GM21825 (cell line): ENCODE data around the gene RPL15.
"Not testable (repeated sequence)": the region's sequence is repeated elsewhere in the genome, so short reads cannot be mapped to it uniquely, and the experiment has no call there.

Source experiments
- ATAC-seq: cut with Tn5 transposase; IDR thresholded peaks from one replicate; pipeline ENCODE4 v1.9.1; 2021; ENCODE audit warnings: mild to moderate bottlenecking, moderate library complexity; ENCODE audit not compliant: unreplicated experiment

Gene RPL15

DNA sequence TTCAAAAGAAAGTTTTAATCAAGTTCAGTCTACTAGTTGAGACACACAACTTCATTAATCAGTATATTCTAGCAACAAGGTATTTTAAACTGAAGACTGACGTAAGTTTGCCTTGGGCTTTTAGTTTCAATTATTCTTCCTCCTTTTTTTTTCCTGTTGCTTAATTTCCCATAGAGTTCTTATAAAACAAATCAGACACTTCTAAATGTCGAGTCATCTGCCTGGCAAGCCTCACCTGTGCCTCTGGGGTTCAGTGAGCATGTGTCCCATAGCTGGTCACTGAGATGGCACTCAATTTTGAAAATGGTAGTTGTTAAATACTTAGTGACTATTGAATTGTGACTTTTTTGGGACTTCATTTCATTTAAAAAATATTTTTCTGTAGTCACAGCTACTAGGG, 27.5 kb upstream of the RPL15 start:
- no peak for ATAC-seq

DNA sequence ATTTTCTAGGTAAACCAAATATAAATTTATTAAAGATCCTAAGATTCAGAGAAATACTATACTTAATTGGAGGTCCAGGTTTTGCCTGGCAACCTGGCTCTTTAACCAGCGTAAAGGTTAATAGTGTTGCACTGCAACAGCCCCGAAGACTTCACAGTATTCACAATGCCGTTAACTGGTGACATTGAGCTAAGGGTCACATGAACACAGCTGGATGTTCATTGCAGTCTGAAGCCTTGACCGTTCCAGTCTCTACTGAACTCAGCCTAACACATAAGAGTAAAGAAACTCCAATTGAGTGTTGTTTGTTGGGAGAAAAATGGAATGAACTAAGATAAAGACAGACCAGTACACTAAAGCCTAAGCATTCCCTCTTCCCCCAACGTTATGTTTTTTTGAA, 27.0 kb upstream of the RPL15 start:
- no peak for ATAC-seq

DNA sequence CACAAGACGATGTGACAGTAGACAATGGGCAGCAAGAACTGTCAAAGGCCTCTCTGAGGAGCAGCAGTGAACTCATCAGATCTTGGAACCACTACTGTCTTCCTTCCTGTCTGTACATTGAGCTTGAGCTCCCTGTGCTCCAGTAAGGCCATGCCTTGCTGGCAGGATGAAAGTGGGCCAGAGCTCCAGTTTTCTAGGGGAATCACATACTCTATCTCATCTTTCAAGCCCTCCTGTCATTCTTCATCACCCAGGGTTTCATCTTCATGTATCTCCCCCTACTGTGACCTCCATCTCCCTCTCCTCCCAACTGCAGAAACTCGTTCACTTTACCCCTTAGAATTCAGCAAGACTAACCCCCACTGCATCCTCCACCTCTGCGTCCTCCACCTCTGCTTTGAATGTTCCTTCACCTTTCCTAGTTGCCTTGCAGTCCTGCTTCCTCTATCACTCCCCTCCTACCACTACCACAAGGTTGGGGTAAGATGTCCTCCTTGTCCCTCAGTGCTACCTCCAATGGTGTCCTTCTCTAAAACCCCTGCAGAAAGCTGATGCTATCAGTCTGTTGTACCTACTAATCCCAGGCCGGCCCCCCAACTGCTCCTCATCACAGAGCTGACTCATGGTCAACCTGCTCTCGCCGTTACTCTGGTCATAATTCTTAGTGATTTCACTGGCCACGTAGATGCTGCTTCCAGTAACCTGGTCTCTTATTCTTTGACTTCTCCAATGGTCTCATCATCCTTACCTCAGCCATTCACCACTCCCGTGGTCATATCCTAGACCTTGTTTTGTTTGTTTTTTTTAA, 22.5 kb upstream of the RPL15 start:
- no peak for ATAC-seq

DNA sequence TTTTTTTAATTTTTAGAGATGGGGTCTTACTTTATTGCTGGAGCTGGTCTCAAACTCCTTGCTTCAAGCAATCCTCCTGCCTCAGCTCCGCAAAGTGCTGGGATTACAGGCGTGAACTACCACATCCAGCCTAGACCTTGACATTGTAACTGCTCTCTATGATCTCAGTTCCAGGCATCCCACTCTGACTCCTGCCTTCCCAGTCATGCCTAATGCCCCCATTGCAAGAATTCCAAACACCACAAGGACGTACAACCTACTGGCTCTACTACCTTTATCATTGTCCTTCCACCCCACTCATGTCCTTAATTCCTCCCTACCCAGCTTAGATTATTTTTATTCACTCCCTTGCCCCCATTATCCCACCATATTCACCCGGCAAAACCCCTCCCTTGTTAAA, 21.8 kb upstream of the RPL15 start:
- ATAC-seq = no peak

DNA sequence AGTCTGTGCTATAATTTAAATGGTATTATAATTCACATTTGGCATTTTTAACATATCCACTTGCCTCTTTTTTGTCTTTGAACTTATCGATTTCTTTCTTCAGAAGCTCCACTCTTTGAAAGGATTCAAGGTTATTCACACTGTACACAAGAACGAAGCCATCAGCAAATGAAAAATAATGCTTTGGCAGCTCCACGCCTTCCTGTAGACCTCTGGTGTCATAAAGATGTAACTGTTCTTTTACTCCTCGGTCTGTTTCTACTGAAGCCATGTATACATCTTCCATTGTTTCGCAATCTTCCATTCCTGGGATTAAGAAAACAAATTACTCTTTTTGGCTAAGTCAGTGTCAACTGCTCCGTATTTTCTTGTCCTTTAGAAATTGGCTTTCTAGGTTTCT, 16.2 kb upstream of the RPL15 start:
- ATAC-seq = no peak

DNA sequence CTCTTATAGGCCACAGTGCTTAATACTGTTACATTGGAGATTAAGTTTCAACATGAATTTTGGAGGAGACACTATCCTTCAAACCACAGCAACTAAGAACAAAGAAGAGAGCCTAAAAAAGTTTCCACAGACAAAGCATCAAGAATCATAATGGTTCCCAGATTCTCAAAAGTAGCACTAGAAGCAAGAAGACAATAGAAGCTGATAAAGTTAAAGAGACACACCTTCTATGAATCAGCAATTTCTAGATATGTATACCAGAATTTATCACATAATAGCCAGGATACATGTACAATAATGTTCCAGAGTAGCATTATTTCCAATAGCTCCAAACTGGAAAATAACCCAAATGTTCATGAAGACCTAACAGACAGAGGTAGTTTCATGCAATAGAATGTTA, 12.4 kb upstream of the RPL15 start:
- no peak for ATAC-seq

DNA sequence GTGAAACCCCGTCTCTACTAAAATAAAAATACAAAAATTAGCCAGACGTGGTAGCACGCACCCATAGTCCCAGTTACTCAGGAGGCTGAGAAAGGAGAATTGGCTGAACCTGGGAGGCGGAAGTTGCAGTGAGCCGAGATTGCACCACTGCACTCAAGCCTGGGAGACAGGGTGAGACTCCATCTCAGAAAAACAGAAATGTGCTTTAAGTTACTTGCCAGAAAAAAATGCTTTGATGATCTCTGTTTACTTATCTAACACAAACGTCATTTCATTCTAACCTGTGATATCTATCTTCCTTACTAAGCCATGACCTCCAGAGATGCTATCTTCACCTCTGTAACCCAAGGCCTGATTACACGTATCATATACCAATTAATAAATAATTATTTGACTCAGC, 7.6 kb upstream of the RPL15 start:
- ATAC-seq = no peak

DNA sequence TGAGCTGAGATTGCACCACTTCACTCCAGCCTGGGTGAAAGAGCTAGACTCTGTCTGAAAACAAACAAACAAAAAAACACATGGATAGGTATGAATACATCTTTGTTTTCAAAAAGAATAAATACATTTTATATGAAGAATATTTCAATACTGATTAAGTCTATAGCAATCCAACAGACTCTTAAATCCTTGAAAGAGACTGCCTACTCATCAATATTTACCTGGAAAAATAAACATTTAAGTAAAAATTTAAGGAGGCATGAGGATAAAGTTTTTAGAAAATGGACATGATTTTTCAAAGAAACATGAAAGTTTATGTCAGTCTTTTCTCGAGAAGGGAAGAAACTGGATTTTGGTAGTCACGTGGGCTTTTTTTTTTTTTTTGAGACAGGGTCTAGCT, 5.5 kb upstream of the RPL15 start:
- no peak for ATAC-seq

DNA sequence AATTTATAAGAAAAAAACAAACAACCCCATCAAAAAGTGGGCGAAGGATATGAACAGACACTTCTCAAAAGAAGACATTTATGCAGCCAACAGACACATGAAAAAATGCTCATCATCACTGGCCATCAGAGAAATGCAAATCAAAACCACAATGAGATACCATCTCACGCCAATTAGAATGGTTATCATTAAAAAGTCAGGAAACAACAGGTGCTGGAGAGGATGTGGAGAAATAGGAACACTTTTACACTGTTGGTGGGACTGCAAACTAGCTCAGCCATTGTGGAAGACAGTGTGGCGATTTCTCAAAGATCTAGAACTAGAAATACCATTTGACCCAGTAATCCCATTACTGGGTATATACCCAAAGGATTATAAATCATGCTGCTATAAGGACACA, 4.6 kb upstream of the RPL15 start:
- ATAC-seq = not testable (repeated sequence)

DNA sequence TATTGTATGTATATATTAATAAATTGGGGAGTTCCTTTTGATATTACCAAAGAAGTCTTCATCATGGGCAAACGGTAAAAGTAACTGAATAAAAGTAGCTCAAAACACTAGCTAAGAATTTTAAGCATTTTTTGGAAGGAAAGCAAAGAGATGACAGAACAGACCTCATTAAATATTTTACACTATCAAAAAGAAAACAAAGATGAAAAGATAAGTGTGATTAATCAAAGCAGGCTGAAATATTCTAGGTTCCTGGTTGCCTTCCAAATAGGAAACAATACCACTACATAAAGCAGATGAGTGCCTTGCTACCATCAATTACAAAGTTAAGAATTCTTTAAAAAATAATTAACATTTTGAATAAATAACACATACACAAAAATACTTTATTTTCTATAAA, 3.8 kb upstream of the RPL15 start:
- no peak for ATAC-seq

DNA sequence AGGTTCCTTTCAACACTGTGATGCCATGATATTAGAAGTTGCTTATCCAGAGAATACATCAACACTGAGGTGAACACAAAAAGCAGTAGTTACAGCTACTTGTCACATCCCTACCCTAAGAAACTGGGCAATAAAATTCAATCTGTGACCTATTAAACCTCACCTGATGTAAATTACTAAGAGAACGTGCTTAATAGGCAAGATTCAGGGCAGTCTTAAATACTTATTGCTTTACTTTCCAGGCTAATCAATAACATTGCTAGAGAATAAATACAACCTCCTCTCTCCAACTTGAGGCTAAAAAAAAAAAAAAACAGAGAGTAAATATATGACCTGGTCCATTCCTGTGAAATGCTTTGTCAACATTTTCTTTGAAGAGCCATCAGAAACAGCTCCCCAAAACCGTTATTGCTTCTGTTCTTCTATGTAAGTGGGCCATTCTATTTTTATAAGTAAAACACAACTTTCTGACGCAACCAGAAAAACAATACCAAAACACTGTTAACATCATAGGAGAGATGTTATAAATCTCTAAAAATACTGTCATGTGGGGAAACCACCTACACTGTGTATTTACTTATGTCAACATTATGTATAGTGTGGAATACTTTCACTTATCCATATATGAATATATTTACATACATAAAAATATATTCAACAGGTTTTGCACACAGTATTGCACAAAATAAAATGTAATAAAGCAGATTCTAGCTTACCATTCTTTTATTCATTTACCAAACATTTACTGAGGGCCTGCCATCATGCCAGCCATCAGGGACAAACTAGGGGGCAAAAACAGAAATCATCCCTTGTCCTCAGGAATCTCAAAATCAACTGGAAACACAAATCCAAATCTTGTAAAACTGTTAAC, 2.8 kb upstream of the RPL15 start:
- ATAC-seq = no peak

DNA sequence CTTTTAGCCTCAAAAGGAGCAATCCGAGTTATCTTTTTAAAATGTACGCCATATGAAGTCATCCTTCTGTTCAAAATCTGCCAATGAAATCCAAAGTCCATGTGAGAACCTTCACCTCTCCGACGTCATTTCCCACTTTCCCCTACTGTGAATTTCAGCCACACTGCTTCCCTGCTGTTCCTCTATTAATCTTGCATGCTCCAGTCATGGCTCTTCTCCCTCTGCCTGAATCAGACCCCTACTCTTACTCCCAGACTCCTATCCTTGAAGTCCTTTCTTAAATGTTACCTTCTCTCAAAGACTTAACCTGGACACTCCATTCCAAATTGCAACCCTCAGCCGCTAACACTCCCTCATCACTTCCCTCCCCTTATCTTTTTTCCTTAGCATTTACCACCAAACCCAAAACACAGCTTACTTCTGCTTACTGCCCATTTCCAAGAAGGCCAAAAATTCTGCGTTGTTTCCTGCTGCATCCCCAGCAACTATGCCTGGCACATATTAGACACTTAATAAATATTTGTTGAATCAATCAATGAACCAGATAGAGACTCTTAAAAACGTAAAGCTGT, 1.3 kb upstream of the RPL15 start:
- ATAC-seq = no peak

DNA sequence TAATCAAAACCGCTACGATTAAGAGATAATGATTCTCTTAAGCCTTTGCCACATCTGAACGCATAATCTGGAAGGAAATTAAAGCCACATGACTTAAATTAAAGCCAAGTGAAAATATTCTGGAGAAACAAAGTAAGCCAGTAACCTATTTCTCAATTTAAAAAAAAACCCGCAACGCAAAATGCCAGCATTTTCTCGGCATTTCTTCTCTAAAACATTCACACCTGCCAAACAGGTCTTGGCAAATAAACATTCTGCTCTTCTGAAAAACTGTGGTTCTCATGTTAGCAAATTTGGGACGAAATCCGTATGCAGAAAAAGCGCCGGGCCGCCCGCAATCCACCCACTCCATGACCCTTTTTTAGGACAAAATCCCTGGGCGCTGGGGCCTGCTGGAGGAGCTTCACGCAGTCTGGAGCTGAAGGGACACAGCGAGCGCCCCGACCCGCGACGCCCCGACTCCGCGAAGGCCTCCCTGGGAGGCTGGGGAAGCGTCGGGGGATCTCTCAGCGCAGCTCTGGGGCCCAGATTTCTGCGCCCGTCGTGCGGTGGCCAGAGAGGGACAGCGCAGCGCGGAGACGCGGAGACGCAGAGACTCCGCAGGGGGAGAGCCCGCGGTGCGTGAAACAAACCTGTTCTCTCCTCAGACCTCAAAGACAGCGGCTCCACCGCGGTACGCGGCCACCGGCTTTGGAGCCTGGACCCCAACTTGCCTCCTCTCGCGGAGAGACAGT, 613 bp upstream of the RPL15 start:
- ATAC-seq = peak; percentile 40

DNA sequence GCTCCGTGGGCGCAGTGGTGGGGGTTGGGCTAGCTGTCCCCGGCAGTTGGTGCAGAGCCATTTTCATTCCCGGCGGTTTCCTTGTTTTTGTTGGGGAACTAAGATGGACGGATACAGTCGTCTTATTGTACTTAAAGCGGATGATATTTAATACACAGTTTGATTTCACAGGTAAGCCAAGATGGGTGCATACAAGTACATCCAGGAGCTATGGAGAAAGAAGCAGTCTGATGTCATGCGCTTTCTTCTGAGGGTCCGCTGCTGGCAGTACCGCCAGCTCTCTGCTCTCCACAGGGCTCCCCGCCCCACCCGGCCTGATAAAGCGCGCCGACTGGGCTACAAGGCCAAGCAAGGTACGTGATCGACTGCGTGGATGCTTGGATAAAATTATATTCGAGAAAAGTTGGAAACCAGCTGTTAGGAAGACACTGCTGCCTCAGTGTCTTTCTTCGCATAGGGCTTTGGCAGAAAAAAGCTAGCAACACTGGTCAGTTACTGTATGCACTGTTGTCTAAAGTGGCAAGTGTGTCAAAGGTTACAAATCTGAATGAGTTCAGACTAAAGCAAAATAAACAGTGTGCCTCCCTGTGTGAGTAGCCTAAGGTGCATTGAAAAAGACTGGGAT, 859 bp downstream of the RPL15 start:
- not testable (repeated sequence) for ATAC-seq

DNA sequence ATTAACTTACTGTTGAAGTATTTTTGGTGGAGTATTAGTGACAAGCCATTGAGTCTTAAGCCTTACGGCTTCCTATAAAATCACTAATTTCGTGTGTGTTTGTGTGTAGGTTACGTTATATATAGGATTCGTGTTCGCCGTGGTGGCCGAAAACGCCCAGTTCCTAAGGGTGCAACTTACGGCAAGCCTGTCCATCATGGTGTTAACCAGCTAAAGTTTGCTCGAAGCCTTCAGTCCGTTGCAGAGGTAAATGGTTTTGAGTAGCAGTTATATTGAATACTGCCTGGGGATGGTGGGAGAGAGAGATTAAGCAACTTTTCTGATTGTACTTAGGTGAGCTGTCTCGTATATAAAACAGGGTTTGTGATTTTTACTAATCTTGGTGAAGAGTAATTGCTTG, 1.4 kb downstream of the RPL15 start:
- ATAC-seq = not testable (repeated sequence)

DNA sequence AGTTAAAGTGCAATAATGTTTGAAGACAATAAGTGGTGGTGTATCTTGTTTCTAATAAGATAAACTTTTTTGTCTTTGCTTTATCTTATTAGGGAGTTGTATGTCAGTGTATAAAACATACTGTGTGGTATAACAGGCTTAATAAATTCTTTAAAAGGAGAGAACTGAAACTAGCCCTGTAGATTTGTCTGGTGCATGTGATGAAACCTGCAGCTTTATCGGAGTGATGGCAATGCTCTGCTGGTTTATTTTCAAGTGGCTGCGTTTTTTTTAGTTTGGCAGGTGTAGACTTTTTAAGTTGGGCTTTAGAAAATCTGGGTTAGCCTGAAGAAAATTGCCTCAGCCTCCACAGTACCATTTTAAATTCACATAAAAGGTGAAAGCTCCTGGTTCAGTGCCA, 2.7 kb downstream of the RPL15 start:
- no peak for ATAC-seq

DNA sequence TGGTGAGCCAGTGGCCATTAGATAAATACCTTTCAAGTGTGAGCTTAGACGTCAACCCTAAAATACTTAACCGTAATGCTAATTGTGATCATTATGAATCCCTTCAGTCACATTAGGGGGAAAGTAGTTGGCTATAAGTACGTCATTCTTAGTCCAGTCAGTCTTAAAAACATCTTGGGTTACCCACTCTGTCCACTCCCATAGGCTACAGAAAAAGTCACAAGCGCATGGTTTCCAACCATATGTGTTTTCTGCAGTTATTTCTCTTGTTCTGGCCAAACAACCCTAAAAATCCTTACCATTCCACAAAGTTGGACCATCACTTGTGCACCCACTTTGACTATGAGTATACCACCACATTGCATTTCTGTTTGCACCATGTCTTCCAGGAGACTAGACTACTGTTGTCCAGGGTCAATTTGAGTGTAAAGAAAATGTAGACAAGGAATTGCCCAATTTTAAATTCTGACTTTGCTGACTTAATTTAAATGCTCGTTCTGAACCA, 3.3 kb downstream of the RPL15 start:
- ATAC-seq = no peak

DNA sequence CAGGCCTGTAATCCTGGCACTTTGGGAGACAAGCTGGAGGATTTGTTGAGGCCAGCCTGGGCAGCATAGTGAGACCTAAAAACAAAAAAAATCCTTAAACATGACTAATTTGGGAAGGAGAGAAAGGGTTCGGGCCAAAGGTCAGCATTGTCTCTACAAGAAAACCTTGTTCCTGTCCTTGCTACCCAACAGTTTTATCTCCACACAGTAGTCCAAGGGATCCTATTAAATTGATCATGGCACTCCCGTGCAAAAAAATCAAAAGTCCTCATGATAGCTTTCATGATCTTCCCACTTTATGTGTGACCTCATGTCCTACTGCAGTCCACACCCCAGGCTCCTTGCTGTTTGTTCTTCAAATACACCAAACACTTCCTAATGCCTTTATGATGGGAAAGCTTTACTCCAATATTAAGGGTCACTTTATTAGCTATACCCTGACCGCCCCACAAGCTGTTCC, 4.2 kb downstream of the RPL15 start:
- no peak for ATAC-seq

DNA sequence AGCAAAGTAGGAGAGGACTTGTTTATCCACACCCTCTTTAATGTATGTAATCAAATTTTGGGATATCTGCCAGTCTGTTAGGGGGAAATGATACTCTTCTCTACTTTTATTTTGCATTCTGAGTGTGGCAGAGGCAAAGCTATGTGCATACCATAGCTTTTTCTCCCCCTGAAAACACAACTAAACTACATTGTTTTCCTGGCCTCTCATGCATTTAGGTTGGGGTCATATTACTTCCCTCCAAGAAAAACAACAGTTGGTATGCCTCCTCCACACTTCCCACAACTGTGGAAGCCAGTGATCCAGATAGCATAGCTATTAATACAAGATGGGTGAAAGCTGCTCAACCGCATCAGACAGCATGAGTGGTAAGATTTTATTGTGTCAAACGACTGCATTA, 6.9 kb downstream of the RPL15 start:
- no peak for ATAC-seq

DNA sequence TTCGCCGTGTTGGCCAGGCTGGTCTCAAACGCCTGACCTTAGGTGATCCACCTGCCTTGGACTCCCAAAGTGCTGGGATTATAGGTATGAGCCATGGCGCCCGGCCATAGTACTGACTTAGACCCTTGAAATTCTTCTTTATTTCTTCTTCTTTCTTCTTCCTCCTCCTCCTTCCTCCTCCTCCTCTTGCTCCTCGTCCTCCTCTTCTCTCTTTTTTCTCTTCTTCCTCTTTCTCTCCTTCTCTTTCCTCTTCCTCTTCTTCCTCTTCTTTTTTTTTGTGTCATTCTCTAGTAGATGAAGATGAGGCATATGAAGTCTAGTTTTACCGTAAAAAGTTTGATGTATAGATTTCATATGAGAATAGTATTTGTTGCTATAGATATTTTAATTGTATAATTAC, 9.3 kb downstream of the RPL15 start:
- no peak for ATAC-seq
